Karpas-422 (cell line): Measurements from ENCODE around the gene ABHD14A. TPM values are rescaled to one million over a fixed set of nuclear protein-coding genes. Genes with fewer than 3 reads are reported as not detected.

Experiments
- DNase-seq: peaks from one replicate; pipeline ENCODE4 v3.0.0-alpha.2; 2015
- H2AFZ ChIP-seq: fragments of 200-600 bp; sonication (generic); 2 replicates; pipeline ENCODE4 v1.6.1; 2014; ENCODE audit warnings: antibody characterized with exemption, low read length, mixed read lengths
- H3K27ac ChIP-seq: fragments of 200-600 bp; sonication (generic); 2 replicates; pipeline ENCODE4 v1.5.1; 2014; ENCODE audit warnings: mild to moderate bottlenecking, low read length, moderate library complexity
- H3K27me3 ChIP-seq: fragments of 200-600 bp; sonication (generic); 2 replicates; pipeline ENCODE4 v1.6.1; 2014; ENCODE audit warnings: low read length, mixed read lengths
- H3K36me3 ChIP-seq: fragments of 200-600 bp; sonication (generic); 2 replicates; pipeline ENCODE4 v1.6.1; 2014; ENCODE audit warnings: low read length, mixed read lengths; ENCODE audit not compliant: insufficient read depth
- H3K4me1 ChIP-seq: fragments of 200-600 bp; sonication (generic); 2 replicates; pipeline ENCODE4 v1.6.1; 2014; ENCODE audit warnings: mild to moderate bottlenecking, low read length, mixed read lengths
- H3K4me2 ChIP-seq: fragments of 200-600 bp; sonication (generic); 2 replicates; pipeline ENCODE4 v1.6.1; 2014; ENCODE audit warnings: low read length, low read depth, mild to moderate bottlenecking; ENCODE audit not compliant: poor library complexity, severe bottlenecking
- H3K4me3 ChIP-seq: fragments of 200-600 bp; sonication (generic); 2 replicates; pipeline ENCODE4 v1.5.1; 2014; ENCODE audit warnings: mild to moderate bottlenecking, antibody characterized with exemption, low read length, mixed read lengths
- H3K79me2 ChIP-seq: fragments of 200-600 bp; sonication (generic); 2 replicates; pipeline ENCODE4 v1.6.1; 2014; ENCODE audit warnings: mild to moderate bottlenecking, low read length, mixed read lengths
- H3K9ac ChIP-seq: fragments of 200-600 bp; sonication (generic); 2 replicates; pipeline ENCODE4 v1.6.0; 2014; ENCODE audit warnings: low read length
- H3K9me2 ChIP-seq: fragments of 200-600 bp; sonication (generic), shearing (Covaris generic); replicated peaks from 2 replicates; pipeline ENCODE4 v1.6.0; 2014; ENCODE audit warnings: mild to moderate bottlenecking, low read length, moderate library complexity; ENCODE audit not compliant: insufficient read depth
- H3K9me3 ChIP-seq: fragments of 300-700, 200-600 bp; sonication (generic); 2 replicates; pipeline ENCODE4 v1.6.1; 2014; ENCODE audit warnings: low read length, mixed read lengths
- H4K20me1 ChIP-seq: fragments of 200-600 bp; sonication (generic); 2 replicates; pipeline ENCODE4 v1.6.1; 2014; ENCODE audit warnings: mild to moderate bottlenecking, antibody characterized with exemption, low read length, low read depth; ENCODE audit not compliant: insufficient read depth
- total RNA-seq: library from RNA; depleted of rRNA; stranded (reverse); fragments of >200 nt; shearing (Covaris generic); gene quantifications from 2 replicates; pipeline ENCODE4 v1.2.3, GENCODE V29; 2014; ENCODE audit warnings: low replicate concordance

Gene ABHD14A
- total RNA-seq, 1 experiment from 2014 or later: 36.9 TPM

DNA sequence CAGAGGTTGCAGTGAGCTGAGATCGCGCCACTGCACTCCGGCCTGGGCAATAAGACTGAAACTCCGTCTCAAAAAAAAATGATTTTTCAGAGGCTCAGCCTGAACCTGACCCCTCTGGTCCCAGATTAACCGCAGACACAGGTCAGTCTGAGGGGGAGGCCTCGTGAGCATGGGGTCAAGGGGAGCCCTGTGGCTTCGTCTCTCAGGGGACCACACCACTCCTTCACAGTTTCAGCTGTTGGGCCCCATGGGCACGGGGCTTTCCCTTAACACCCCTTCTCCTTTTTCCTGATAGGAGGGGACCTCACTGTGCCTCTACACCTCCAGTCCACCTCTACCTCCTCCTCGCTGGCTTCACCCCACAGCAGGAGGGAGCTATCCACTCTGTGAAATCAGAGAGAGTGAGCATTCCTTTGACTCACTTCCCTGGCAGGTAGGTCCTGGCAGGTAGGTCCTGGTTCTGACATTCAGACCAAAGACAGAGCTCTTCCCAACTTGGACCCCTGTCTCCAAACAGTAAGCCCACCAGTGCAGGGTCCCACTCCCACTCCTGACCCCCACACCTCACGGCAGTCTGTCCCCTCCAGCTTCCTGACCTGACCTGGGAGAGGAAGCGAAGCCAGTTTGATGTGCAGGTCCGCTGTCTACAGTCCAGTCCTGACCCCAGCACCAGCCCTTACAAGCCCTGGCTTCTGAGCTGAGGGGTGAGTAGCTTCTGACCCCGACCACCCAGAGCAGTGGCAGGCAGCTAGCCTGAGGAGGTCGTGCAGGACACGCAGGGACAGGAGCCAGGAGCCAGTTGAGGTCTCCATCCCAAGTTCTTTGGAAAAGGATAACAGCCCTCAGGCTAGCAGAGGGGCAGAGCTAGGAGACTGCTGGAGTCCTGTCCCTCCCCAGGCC lies 42.1 kb upstream of the ABHD14A start:
- Histone ChIP-seq H3K79me2 (no peaks in the 10 kb centered on the region), H3K4me3 (no peak overlapping the region), H3K4me1 (no peaks in the 10 kb centered on the region), H4K20me1 (peaks cover 5% of the 10 kb centered on the region; the same call in 1 of the 2 replicates), H3K4me2 (no peak overlapping the region), H3K9me2 (no peaks in the 10 kb centered on the region), H3K9ac (no peak overlapping the region), H2AFZ (no peak overlapping the region), H3K27ac (no peak overlapping the region), H3K27me3 (no peaks in the 10 kb centered on the region), H3K36me3 (0 out of 2 replicates have a peak, but pooled peaks cover 2% of the 10 kb centered on the region), H3K9me3 (no peaks in the 10 kb centered on the region)
- DNase-seq: no peak

DNA sequence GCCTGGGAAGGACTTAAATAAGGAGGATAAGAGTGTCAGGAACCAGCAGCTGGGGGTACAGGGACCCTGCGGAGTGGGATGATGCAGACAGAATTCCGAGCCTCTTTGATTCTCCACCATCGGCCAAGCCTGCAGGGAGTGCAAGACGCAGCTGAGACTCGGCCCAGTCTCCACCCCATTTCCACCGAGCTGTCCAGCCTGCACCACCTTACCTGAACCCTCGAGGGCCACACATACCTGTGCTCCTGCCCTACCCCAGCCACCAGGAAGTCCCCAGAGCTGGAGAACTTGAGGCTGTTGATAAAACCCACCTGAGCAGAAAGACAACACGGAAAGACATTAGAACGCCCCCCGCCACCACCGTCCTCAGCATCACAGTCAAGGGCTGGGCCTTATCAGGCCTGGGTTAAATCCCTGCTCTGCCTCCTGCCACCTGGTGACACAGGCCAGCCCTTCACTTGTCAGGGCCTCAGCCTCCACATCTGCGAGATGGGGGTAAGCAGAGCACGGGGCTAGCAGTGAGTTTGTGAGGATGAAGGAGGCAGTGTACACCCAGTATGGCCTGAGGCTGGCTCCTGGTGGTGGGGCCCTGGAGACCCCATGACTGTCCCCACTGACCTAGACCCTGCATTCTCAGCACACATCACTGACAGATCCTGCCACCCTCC lies 41.3 kb upstream of the ABHD14A start:
- no peaks in the 10 kb centered on the region for H3K9me3 ChIP-seq
- H3K36me3 ChIP-seq: peaks cover 6% of the 10 kb centered on the region; the same call in 1 of the 2 replicates
- peaks cover 4% of the 10 kb centered on the region for H3K79me2 ChIP-seq
- no peak for DNase-seq
- H3K9ac ChIP-seq: no peak overlapping the region
- H3K4me3 ChIP-seq: no peak overlapping the region
- H4K20me1 ChIP-seq: peaks cover 5% of the 10 kb centered on the region; the same call in 1 of the 2 replicates
- H3K4me2 ChIP-seq: no peak overlapping the region
- H3K27ac ChIP-seq: no peak overlapping the region
- H3K27me3 ChIP-seq: no peaks in the 10 kb centered on the region
- H2AFZ ChIP-seq: no peak overlapping the region
- no peaks in the 10 kb centered on the region for H3K4me1 ChIP-seq
- no peaks in the 10 kb centered on the region for H3K9me2 ChIP-seq

DNA sequence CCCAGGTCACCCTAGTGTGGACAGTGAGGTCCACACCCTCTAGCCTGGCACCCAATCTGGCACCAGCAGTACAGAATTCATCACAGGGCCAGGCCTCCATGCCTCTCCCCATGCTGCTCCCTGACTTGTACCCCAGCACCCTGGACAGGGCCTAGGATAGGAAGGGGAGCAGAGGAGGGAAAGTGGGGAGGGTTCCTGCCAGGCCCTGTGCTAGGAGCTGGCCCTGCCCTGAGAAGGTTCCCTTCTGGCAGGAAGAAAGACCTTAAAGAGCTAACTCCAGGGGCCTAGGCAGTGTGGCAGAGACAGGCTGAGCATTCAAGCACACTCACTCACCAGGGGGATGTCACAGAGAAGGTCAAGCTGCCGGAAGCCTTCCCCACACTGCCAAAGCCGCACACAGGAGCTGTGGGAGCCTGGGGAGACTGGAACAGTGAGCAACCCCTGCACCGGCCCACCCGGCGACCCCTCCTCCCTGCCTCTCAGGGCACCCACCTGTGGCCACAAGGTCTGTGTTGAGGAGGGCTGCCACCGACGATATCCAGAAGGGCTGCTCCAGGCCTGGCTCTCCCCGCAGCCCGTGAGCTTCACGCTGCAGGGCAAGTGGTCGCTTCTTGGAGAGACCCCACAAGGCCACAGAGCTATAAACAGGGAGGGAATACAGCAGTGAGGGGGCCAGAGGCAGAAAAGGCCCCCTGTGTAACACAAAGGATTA lies 40.6 kb upstream of the ABHD14A start:
- H3K4me3 ChIP-seq: no peak overlapping the region
- no peaks in the 10 kb centered on the region for H3K9me3 ChIP-seq
- H3K27ac ChIP-seq: no peak overlapping the region
- H4K20me1 ChIP-seq: peaks cover 5% of the 10 kb centered on the region; the same call in 1 of the 2 replicates
- H3K9ac ChIP-seq: no peak overlapping the region
- H3K27me3 ChIP-seq: no peaks in the 10 kb centered on the region
- H3K79me2 ChIP-seq: peaks cover 11% of the 10 kb centered on the region
- no peak overlapping the region for H2AFZ ChIP-seq
- peaks cover 11% of the 10 kb centered on the region; the same call in 1 of the 2 replicates for H3K36me3 ChIP-seq
- no peak for DNase-seq
- no peaks in the 10 kb centered on the region for H3K9me2 ChIP-seq
- no peaks in the 10 kb centered on the region for H3K4me1 ChIP-seq
- no peak overlapping the region for H3K4me2 ChIP-seq

DNA sequence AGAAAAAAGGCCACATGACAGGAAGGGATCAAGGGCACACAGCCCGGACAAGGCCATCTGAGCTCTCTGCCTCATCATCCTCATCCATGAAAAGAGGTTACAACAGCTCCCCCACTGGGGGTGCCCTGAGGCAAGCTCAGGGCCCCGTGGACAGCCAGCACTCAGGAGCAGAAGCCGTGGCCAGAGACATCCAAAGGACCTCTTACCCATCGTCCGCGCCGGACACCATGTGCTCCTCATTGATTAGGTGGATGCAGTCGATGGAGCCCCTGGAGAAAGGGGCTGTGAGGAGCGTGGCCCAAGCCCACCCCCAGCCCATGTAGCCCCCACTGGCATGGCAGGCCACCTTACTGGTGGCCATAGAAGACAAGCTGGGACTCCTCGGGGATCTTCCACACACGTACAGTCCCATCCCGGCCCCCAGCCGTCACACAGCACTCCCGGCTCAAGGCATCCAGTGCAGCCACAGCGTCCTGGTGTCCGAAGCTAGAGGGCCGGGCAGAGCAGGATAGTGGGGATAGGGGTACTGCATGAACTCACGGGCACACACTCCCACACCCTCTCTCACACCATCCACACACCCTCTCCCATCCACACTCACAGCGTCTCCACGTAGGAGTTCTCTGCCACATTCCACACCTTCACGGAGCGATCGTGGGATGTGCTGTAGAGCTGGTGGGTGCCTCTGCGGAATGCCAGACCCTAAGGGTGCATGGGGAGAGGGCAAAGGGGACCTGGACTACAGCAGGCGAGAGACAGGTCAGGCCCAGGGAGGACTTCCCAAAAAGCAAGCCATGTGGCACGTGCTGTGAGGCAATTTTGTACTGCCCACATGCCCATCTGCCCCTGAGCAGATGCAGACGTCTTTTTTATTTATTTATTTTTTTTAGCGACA lies 39.6 kb upstream of the ABHD14A start:
- Histone ChIP-seq H3K9me3 (no peaks in the 10 kb centered on the region), H3K27me3 (no peaks in the 10 kb centered on the region), H3K9me2 (no peaks in the 10 kb centered on the region), H2AFZ (no peak overlapping the region), H3K36me3 (peaks cover 13% of the 10 kb centered on the region; the same call in 1 of the 2 replicates), H3K4me1 (peaks cover 7% of the 10 kb centered on the region), H3K79me2 (peaks cover 21% of the 10 kb centered on the region), H3K9ac (no peak overlapping the region), H3K4me2 (no peak overlapping the region), H4K20me1 (peaks cover 6% of the 10 kb centered on the region; the same call in 1 of the 2 replicates), H3K27ac (no peak overlapping the region), H3K4me3 (no peak overlapping the region)
- DNase-seq: no peak

DNA sequence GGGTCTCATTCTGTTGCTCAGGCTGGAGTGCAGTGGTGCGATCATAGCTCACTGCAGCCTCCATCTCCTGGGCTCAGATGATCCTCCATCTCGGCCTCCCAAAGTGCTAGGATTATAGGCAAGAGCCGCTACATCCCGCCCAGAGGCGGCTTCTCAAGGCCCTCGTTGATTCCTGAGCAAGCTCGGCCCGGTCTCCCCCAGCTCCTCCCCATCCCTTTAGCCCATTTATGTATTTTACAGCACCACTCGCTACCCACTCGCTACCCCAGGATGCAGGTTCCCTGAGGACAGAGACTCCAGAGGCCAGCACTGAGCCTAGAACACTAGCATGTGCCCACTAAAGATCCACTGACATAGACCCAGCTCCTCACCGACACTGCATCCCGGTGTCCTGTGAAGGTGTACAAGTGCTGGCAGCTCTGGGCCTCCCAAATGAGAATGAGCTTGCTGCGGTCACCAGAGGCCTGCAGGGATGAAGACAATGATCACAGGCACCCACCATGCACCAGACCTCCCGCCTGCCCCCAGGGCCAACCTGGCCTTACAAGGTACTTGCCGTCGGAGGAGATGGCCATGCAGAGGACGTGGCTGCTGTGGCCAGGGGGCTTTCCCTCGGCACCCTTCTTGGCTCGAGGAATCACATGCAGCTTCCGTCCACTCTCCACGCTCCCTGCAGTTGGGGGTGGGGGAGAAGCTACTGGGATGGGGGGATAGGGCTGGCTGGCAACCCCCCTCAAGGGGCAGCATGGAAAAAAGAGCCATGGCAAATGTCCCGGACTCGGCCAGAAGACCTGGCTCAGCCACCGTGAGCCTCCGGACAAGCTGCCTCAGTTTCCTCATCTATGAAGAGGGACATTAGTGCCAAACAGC lies 38.7 kb upstream of the ABHD14A start:
- Histone ChIP-seq H3K9me3 (no peaks in the 10 kb centered on the region), H3K4me3 (no peak overlapping the region), H3K27ac (no peak overlapping the region), H3K36me3 (peaks cover 13% of the 10 kb centered on the region; the same call in 1 of the 2 replicates), H3K79me2 (peaks cover 29% of the 10 kb centered on the region), H3K4me1 (peaks cover 15% of the 10 kb centered on the region), H4K20me1 (peaks cover 13% of the 10 kb centered on the region; the same call in 1 of the 2 replicates), H3K9me2 (no peaks in the 10 kb centered on the region), H3K4me2 (no peak overlapping the region), H3K9ac (no peak overlapping the region), H2AFZ (no peak overlapping the region), H3K27me3 (no peaks in the 10 kb centered on the region)
- no peak for DNase-seq

DNA sequence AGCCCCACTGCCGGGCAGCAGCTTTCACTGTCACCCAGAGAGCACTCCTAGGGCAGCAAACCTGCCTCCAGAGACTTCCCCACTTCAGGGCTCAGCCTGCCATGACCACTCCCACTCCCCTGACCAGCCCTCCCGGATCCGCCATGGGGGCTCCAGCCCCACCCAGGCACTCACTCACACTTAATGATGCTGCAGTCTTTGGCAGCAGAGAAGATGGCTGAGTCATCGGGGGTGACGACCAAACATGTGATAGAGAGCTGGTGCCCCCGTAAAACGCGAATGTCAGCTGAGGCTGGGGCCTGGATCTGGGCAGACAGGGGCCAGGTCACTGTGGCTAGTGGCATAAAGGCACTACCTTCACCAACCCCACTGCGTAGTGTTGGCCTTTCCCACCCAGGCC lies 37.9 kb upstream of the ABHD14A start:
- peaks cover 13% of the 10 kb centered on the region; the same call in 1 of the 2 replicates for H3K36me3 ChIP-seq

More for the DNA sequence above, 37.9 kb upstream of the ABHD14A start:
- H3K9ac ChIP-seq: no peak overlapping the region
- no peak overlapping the region for H3K4me3 ChIP-seq
- H3K4me1 ChIP-seq: peaks cover 15% of the 10 kb centered on the region
- no peak overlapping the region for H2AFZ ChIP-seq
- no peaks in the 10 kb centered on the region for H3K9me2 ChIP-seq
- H3K9me3 ChIP-seq: no peaks in the 10 kb centered on the region
- H3K79me2 ChIP-seq: peaks cover 34% of the 10 kb centered on the region
- no peak for DNase-seq
- H3K27ac ChIP-seq: no peak overlapping the region
- no peak overlapping the region for H3K4me2 ChIP-seq
- no peaks in the 10 kb centered on the region for H3K27me3 ChIP-seq
- peaks cover 13% of the 10 kb centered on the region; the same call in 1 of the 2 replicates for H4K20me1 ChIP-seq
